HG02642 (cell line): ENCODE measurements around the gene UBE2E2.
A peak's percentile ranks its signal among the peaks of the same experiment; 100 is the strongest.

Source experiments
- ATAC-seq: cut with Tn5 transposase; IDR thresholded peaks from one replicate; pipeline ENCODE4 v1.9.1; 2021; ENCODE audit warnings: mild to moderate bottlenecking; ENCODE audit not compliant: unreplicated experiment, poor library complexity

UBE2E2 gene

DNA sequence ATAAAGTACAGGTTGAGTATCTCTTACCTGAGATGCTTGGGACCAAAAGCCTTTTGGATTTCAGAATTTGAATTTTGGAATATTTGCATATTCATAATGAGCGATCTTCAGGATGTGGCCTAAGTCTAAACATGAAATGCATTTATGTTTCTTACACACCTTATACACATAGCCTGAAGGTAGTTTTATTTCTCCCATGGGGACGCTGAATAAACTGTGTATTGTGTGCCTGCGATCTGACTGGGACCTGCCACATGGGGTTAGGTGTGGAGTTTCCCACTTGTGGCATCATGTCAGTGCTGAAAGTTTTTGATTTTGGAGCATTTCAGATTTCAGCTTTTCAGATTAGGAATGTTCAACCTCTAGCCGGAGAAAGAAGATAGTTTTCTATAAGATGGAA is 35.5 kb downstream of the UBE2E2 start:
- no peak for ATAC-seq

DNA sequence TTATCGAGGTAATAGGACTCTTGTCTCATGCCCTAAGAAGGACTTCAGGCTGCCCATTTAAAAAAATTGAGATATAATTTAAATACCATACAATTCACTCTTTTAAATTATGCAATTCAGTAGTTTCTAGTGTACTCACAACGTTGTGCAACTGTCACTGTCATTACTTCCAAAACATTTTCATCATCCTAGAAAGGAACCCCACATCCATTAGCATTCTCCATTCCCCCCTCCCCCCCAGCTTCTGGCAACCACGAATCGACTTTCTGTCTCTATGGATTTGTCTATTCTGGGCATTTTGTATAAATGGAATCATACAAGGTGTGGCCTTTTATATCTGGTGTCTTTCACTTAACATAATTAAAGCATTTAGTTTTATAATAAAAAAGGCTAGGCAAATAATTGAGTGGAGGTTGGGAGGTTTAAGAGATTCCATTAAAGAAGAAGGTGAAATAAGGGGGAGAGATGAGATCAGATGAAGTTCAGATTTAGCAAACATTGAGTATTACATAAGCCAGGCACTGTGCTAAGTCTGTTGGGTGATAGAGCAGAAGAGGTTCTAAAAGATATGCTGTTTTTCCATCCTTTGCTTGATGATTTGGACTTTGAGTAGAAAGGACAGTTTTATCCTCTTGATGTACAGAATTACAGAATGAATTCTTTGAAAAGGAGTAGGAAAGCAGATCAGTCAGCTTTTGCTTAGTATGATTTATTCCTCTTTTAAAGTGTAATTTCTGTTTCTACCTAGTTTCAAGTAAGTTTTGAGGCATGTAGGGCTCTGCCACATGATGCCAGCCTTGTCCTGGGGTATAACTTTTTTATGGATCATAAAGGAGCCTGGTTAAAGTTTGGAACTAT is 36.3 kb downstream of the UBE2E2 start:
- no peak for ATAC-seq

DNA sequence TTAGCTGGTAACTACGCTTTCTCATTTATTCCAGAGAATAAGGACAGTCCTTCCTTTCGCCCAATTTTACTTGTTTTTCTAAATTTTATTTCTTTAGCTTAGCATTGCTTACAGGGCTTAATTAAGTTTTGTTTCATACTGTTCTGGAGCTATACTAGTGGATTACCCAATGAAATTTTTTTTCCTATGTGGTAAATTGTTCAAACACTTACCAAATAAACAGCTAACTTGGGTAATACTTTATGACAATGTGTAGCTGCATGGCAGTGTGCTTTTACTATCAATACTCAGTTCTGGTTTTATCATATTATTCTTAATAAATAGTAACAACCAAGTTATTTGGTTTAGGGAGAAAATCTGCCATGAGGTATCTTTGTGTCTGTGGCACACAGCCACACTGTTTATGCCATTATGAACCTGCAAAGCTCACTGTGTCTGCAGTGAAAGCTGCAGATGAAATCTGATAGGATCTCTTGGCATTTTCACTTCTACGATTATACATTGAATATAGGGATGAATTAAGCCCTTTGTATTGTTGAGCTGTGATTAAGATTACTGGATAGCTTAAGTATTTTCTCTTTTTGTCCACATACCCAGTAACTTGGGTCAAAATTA is 37.2 kb downstream of the UBE2E2 start:
- ATAC-seq: no peak

DNA sequence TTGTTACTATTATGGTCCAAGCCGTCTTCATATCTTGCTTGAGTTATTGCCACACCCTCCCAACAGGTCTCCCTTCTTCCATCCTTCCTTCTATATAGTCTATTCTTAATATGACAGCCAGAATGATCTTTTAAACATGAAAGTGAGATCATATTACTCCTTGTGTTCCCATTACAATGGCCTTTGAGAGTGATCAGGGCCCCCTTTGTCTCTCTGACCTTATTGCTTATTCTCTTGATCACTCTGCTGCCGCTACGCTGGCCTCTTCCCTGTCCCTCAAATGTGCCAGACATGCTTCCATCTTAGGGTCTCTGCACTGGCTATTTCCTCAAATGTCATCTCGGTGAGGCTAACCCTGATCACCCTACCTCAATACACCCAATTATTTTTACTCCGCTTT is 38.1 kb downstream of the UBE2E2 start:
- ATAC-seq: no peak

DNA sequence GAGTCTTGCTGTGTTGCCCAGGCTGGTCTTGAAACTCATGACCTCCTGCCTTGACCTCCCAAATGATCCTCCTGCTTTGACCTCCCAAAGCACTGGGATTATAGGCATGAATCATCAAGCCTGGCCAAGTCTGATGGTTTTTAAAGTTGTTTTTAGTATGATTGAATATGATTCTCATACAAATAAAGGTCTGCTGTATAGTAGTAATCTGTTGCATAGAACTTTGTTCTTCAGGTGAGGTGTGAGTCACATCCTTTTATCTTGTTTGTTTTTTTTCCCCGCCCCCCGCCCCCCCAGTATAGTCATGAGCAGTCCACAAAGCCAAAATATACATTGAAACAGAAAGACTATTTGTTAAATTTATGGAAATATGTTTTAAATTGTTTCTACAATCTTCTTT is 39.0 kb downstream of the UBE2E2 start:
- no peak for ATAC-seq

DNA sequence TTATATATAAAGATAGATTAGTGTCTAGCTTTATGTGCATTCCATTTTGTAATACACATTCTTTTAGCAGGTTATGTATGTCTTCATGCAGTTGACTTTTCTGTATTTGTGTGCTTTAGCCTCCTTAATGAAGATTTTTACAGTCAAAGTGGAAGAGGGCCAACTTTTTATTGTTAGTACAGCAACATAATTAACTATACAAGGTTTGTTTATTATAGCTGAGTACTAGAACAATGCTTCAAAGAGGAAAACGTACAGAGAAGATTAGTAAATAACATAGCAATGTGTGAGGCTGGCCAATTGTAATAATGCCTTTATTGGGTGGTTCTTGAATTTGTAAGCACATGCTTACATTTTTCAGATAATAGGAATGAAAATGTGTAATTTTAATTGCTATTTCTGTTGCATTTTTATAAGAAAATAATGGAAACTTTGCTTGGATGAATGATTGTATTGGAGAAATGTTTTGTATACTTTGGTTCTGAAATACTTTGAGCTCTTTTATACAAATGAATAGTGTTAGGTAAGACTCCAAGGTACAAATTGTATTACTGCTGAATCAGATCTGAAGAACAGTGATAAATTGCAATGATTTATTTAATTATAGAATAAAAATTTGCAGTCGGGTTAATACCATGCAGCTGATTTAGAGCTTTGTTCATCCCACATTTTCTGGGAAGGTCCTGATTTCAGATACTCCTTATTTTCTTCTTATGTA is 41.4 kb downstream of the UBE2E2 start:
- ATAC-seq: no peak

DNA sequence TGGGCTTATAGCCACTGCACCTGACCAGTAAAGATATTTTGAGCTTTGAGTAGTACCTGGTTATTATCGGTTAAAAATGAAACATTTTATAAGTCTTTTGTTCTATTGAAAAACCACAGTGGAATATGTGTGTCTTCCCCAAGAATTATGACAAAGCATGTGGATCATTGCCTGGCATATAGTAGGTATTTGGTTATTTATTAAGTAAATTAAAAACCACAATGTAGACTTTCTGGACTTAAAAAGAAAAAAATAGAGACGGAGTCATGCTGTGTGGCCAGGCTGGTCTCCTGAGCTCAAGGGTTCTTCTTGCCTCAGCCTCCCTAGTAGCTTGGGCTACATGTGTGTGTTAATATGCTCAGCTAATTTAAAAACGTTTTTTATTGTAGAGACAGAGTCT is 43.5 kb downstream of the UBE2E2 start:
- no peak for ATAC-seq

DNA sequence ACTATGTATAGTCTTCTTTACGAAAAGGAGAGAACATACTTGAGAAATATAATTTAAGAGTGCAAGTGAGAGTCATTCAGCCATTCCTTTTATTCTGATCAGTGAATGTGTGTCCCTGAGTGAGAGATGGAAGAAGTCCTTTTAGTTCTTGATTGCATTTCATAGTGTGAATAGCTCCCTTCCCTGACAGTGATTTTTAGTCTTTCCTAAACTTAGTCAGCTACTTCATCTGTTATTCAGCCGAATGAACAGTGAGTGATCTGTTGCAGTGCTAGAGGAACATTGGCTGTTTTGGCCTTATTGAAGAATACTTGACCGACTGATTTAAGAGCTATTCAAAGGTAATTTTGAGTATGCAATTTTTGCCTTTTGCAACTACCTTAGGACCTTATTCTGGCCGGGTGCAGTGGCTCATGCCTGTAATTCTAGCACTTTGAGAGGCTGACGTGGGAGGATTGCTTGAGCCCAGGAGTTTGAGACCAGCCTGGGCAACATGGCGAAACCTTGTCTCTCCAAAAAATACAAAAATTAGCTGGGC is 45.5 kb downstream of the UBE2E2 start:
- ATAC-seq: no peak

DNA sequence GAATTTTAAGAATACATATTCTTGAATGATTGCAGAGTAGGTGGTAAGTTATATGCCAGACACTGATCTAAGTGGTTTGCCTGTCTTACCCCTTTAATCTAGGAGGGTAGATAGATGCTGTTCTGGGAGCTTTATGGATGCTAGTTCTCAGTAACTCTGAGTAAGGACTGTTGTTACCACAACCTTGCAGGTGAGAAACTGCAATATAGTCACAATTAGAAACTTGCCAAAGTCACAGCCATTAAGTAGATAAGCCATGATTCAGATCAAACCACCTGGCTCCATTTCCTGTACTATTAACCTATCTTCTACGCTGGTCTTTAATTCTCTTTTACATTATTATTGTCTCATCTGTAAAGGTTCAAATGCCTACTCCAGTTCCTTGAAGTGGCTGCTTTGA is 46.8 kb downstream of the UBE2E2 start:
- no peak for ATAC-seq

DNA sequence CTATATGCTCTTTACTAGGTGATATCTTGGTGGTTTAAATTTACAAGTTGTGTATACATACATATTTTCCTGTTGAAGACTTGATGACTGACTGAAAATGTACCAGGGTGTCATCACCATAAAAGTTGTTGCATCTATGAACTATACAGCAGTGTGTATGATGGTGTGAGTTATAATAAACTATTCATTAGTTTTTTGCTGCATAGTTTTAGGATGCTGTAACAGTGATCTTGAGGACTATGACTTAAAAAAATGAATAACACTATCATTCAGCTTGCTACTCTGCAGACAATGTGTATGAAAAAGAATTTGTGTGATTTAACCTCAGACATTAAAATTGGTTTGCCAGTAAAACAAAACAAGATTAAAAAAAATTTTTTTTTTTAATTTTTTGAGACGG is 49.0 kb downstream of the UBE2E2 start:
- no peak for ATAC-seq

DNA sequence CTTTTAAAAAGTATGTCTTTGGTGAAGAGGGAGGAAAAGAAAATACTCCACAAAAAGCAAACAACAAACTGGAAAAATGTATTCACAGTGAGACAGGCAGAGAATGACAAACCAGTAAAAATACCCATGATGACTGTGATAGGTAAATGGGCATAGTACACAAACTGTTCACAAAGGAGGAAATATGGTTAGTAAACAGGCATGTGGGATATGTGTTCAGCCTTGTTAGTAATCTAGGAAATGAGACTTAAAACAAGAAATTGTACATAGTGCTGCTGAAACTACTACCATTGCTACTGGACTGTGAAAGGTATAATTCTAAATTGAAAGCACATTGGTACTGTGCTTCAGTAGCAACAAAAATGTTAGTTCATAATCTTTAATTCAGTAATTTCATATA is 50.1 kb downstream of the UBE2E2 start:
- ATAC-seq: peak; percentile 78

DNA sequence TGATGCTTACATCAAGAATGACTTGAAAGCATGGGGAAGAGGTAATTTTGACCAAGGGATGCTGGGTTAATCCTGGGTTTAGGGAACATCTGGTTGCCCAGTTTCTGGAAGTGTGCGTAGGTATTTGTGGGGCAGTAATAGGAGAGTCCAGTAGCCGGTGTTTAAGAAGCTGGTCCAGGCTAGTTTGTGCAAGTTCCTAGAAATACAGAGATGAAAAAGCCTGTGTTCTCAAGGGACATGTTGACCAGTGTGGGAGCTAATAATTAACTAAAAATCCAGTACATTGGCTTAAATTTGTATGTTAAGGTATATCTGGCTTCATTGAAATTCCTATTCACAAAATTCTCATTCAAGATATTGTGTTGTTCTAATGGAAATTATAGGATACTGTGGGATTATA is 51.2 kb downstream of the UBE2E2 start:
- peak; percentile 49 for ATAC-seq

DNA sequence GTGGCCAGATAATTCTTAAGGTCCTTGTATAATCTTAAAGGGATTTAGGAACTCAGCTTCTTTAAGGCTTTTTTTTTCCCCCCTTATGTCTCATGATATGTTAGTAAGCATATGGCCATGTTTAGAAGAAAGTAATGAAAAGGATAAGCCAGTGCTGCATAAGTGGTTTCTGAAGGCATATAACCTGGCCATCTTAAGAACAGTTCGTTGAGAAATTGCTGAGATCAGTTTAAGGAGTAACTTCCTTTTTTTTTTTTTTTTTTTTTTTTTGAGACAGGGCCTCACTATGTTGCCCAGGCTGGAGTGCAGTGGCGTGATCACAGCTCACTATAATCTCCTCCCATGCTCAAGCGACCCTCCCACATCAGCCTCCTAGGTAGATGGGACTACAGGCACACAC is 51.7 kb downstream of the UBE2E2 start:
- no peak for ATAC-seq

DNA sequence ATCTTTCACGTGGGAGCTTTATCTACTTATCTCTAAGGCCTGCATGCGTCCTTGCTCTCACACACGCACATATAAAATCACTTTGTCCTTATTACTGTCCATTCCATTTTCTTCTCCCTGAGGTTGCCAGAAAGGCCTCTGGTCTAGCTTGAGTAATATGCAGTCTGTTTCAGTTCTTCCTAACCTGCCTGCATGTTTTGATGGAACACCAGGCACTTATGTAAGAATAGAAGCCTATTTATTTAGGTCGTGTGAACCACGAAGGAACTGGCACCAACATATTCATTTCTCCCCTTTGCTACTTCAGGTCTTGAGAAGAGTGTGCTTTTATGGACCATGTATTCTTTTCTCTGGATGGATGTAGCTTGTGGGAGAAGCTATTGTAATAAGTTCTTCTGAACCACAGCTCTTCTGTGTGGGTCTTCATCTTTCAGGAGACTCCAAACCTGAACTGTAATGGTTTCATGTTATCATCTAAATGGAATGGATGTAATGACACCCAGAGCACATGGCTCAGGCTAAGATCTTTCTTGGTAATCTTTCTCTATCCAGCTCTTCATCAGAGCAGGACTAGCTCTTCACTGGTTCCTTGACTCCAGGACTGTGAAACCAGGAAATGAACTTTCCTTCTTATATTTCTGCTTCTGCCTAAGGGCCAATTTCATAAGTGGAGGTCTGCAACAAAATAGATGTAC is 53.8 kb downstream of the UBE2E2 start:
- ATAC-seq: no peak

DNA sequence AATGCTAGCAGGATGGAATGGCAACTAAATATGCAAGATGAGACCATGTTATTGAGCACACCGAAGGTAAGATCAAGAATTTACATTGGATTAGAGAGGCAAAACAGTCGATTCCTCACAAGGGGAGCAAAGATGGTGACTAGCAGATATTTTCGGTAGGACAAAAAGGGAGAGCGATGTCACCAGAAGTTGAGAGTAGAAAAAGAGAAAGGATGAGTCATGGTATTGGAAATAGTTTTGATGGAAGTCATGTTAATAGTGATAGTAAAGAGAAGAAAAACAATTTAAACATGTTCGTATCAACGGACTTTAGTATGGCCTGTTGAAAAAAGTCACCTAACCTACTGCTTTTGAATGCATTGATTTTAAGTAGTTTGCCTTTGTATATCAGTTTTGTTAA is 55.0 kb downstream of the UBE2E2 start:
- ATAC-seq: no peak

DNA sequence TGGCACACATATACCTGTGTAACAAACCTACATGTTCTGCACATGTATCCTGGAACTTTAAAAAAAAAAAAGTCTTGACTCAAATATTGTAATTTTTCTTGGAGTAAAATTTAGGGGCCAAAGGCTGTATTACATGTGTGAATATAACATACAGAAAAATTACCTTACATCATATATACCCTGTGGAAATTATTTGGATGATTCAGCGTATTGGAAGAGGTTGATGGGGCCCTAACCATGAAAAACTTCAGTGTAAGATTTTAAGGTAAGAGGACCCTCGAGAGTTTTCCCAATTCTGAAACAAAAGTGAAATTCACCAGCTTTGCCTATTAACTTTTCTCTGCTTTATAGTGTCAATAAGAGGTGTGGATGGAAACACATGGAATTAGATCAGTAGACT is 56.4 kb downstream of the UBE2E2 start:
- no peak for ATAC-seq

DNA sequence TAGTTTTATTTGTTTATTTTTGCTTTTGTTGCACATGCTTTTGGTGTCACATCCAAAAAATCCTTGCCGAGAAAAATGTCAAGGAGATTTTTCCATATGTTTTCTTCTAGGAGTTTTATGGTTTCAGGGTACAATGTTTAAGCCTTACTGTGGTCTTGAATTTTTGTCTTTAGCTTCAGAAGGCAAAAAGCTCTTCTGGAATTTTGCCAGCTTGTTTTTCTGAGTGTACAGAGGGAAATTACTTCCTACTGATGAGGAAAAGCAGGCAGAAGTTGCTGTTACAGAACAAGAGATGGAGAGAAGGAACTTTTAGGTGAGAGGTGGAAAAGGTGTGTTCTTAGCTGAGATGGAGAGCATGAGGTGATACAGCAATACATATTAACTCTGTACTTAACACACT is 59.6 kb downstream of the UBE2E2 start:
- ATAC-seq: no peak

DNA sequence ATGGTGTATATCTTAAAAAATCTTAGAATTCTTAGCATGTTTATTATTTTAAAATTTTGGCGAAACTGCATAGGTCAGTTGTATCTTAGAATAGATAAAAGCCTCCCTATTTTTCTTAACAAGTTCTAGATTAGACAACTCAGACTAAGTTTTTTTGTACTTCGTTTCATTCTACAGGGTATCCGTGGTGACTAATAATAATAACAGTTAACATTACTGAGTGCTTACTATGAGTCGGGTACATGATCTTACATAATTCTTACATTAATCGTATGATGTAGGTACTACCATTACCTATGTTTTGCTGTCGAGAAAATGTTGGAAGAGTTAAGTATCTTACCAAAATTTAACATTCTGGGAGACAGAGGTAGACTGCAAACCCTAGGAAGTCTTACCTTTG is 60.7 kb downstream of the UBE2E2 start:
- no peak for ATAC-seq

DNA sequence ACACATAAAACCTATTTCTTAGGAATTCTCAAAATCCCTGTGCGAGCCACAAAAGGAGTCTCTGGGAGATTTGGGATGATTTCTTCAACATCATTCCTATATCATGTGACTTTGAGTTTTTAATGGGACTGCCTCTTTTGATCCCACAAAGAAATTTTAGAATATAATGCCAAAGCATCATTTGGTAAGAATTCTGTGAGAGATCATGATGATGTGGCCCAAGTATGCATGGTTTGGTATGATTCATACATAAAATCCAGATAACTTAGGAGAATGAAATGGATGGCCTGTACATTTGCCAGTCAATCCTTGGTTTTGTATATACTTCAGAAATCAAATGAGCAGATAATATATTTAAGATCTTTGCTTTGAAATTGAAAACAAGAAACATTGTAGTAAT is 61.3 kb downstream of the UBE2E2 start:
- no peak for ATAC-seq

DNA sequence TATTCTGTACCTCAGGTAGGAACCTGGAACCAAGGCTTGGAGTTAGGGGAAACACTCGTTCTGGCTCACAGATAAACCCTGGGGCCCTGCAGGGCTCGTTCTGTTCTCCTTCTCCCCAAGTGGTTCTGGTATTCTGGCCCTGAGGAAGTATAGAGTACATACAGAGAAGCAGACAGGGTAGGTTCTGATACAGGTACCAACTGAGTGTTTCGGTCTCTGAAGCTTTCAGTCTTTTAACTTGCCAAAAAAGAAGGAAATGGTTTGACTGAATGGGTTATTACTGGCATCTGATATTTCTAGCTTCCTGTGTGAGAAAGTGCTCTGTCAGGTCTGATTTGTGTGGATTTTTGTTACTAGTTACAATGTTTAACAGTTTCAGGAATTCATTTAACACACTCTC is 67.3 kb downstream of the UBE2E2 start:
- no peak for ATAC-seq
